LoVo (cell line): Measurements from ENCODE around the gene MTG1.
A peak's percentile ranks its signal among the peaks of the same experiment; 100 is the strongest.

Experiments
- DNase-seq: peaks from one replicate; pipeline ENCODE4 v3.0.0-alpha.2; 2016; ENCODE audit warnings: low spot score

MTG1 gene, protein sequence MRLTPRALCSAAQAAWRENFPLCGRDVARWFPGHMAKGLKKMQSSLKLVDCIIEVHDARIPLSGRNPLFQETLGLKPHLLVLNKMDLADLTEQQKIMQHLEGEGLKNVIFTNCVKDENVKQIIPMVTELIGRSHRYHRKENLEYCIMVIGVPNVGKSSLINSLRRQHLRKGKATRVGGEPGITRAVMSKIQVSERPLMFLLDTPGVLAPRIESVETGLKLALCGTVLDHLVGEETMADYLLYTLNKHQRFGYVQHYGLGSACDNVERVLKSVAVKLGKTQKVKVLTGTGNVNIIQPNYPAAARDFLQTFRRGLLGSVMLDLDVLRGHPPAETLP

DNA sequence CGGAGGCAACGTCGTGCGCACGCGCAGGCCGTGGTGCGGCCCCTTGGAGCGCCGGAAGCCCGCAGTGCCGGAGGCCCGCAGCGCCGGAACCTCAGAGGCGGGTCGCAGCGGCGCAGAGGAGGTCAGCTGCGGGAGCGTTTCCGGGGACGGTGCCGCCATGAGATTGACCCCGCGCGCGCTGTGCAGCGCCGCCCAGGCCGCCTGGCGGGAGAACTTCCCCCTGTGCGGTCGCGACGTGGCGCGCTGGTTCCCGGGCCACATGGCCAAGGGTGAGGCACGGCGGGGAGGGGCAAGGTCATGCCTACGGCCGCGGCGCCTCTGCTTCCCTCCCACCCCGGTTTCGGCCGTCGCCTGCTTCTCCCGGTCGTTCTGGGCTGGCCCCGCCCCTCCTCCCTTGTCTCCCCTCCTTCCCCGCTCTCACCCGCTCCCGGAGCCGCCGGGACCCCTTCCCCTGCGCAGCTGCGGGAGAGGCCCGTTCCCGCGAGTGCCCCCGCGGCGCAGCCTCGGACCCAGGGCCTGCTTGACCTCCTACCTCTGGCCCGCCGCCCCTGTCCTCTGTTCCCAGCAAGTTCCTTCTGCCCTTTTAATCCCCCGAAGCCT is at the start of gene MTG1:
Gene MTG1 (plus strand): TSS at position 94 of the 600 bp plus-strand sequence. CDS start 64 bp downstream, at position 158.
- peak; percentile 95 for DNase-seq

DNA sequence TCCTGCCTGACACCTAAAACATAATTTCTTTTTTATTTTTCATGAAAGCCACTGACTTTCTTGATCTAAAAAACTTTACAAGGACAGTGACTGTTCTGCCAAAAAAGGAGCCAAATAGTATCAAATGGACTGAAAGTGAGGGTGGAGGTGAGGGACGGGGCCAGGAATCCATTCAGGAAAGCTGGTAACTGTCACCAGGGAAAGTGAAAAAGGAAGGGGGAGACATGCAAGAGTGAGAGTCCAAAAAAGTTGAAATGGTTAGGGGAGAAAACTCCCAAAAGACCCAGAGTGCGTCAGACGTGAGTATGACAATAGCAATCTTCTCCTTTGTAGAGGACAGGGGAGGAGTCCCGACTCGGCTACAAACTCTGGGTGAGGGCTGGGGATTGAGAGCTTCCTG is 49.7 kb upstream of the MTG1 start:
- no peak for DNase-seq

DNA sequence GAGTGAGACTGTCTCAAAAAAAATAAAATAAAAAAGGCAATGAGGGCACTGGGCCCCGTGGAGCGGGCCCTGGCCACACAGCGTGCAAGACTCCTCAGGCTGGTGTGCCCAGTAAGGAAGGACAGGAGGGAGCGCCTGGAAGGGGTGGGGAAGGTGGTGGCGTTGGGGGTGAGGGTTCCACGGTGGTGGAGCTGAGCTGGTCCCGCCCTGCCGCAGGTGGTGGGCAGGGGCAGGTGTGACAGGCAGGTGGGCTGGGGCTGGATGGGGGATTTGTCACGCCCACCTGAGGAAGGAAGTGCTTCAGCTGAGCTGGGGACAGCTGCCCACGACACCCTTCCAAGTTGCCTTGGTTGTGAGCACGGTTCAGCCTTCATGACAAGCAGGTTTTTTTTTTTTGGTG is 47.5 kb upstream of the MTG1 start:
- no peak for DNase-seq

DNA sequence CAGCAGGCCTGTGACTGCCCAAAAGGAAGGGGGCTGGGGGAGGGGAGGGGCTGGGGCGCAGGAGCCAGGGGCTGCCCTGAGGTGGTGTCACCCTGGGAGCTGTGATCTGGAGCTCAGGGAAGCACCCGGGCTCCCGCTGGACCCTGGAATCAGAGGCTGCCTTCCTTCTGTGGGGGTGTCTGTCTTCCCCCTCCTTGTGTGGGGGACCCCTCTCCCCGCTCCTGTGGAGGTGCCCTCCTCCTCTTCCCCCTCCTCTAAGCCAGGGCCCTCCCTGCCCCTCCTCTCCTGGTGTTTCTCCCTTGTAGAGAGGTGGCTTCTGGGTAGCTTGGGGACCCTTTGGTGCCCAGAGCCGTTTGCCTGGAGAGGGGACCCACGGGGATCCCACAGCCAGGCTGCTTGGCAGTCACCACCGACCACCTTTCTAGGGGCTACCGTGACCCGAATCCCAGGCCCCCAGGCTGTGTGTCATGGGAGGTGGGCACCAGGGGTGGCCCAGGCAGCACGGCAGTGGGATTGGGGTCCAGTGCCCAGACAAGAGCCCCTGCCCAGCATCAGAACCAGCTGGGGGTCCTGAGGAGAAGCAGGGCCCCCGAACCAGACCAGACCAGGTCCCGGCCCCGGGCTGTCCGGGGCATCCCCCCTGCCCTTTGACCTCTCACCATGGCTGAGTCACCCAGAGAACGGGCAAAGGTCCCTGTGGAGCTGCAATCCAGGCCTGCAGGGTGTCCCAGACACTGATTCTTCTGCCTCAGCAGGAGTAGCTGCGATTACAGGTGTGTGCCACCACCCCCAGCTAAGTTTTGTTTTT is 46.0 kb upstream of the MTG1 start:
- peak; percentile 48 for DNase-seq

DNA sequence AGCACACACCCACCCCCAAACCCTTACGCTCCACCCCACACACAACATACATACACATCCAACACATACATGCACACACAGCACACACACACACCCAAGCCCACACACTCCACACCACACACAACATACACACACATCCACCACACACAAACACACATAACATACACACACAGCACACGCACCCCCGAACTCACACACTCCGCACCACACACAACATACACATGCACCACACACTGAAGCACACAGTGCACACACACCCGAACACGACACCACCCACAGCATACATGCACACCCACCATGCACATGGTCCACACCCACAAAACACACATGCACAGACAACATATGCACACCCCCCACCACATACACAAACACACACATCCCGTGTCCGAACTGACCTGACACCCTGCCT is 44.8 kb upstream of the MTG1 start:
- no peak for DNase-seq

DNA sequence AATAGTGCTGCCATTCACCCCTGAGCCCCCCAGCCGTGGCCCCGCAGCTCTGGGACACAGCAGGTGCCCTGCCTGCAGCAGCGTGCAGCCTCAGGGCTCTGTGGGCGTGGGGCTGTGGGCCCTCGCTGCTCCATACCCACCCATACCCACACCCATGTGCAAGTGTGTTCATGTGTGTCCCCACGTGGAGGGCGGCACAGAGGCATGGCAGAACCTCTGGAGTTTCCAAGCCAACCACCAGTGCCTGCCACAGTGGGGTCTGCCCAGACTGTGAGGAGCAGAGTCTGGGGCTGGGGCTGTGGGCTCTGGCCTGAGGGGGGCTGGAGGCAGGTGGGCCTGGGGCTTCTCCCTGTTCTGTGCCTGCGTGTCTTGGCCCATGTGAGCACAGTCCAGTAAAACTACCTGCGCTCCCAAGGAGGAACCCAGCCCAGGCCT is 44.4 kb upstream of the MTG1 start:
- no peak for DNase-seq

DNA sequence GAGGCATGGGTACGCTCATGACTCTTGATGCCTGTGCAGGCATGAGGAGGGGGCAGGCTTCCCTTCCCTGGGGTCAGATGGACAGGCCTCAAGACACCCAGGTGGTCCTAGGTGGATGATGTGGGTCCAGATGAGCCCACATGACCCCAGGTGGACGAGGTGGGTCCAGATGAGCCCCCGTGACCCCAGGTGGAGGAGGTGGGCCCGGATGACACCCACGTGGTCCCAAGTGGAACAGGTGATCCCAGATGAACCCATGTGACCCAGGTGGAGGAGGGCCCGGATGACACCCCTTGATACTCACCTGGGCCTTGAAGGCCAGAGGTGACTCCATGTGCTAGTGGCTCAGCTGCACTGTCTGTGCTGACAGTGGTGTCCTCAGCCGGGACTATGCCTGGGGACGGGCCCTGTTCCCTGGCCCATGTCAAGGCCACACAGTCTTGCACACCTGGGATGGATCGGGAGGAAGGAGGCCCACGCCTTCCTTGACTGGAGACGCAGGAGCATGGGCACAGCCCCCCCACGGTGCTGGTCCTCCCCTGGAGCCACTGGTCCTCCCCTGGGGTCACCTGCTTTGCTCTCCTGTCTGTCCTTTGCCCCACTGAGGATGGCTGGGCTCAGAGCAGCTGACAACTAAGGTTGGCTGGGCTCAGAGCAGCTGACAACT is 43.5 kb upstream of the MTG1 start:
- DNase-seq, result no peak

DNA sequence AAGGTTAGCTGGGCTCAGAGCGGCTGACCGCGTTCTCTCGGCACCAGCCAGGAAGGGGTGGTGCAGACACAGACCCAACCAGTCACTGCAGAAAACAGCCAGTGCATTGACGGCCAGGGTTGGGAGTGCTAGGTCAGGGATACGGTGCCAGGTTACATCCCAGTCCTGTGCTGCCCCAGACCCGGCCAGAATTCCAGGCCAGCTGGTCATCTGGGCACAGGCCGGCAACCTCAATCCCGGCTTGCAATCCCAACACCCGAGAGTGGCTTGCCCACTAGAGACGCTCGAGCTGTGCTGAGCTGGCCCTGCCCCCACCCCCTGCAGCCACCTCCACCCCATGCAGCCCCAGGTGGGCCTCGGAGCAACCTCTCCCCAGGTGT is 43.0 kb upstream of the MTG1 start:
- DNase-seq, result no peak

DNA sequence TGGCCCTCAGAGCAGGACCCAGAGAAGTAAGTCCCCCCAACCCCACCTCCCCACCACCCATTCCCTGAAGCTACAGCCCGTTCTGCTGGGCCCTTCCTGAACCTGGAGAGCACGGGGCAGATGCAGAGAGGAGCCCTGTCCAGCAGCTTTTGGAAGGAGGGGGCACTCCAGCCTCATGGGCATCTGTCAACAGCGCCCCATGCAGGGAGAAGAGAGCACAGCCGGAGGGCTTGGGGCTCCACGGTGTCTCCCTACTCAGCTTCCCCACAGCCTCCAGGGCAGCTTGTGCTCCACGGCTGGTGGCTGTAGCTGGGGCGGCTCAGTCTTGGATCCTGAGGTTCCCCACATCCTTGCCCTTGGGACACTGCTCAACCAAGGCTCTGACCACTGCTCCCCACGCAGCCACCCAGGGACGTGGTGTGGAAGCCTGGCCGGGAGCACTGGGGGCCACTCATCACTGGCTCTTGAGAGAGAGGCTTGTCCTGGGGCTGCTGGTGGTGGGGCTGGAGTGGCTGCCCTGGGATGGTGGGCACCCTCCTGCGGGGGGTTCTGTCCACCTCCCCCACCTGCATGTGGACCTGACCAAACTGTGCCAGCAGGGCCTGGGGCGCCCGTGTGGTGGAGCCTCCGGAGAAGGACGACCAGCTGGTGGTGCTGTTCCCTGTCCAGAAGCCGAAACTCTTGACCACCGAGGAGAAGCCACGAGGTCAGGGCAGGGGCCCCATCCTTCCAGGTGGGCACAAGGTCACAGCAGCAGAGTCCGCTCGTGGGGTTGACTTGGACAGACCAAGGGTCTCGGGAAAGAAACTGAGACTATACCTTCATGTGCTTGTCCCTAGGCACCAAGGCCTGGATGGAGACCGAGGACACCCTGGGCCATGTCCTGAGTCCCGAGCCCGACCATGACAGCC is 42.3 kb upstream of the MTG1 start:
- no peak for DNase-seq

DNA sequence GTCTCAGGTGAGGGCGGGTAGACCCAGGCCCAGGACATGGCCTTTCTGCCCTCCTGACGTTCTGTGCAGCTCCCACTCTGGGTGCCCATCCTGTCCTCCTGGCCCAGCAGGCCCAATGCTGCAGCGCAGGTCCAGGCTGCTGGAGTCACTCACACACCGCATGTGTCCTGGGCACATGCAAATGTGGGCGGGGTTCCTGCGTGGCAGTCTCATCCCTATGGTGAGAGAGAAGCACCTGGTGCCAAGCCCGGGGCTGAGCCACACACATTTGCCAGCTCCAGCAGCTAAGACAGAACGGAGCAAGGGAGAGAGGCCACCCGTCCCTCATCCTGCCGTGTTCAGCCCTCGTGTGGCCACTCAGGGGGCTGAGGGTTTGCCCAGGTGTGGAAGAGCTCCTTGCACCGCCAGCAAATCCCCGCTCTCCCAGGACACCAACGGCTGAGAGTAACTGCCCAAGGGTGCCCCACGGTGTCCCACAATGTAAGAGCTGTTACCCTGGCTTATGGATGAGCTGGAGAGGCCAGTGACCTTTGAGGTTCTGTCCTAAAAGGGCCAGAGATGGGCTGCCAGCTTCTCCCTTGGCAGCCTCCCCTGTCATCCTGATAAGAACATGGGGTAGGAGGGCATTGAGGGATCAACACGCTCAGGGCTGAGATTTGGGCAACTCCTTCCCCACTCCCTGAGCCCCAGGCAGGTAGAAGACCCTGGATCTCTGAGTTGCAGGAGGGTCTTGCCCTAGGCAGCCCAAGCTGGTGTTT is 40.6 kb upstream of the MTG1 start:
- no peak for DNase-seq

DNA sequence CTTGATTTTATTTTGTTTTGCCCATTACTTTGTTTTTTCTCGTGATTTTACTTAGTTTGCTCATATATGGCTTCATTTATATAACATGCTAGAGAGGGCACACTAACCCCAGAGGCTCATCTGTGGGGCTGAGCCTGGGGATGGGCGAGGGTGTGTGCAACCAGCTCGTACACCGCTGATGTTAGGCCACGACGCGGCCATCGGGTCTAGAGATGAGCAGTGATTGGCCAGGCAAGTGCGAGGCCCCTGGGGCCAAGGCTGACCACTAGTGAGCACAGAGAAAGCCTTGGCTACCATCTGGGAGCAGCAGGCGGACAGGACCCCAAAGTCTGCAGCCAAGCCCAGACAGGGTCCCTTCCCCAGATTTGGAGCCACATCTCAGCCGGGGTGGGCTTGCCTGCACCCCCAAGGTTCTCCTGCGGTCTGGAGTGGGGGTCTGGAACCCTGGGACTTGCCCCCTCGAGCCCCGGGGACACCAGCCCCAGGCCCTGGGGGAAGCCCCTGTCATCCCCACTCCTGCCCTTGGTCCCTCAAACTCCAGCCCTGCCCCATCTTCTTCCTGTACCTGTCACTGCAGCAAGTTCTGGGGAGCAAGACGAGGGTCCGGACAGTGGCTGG is 39.9 kb upstream of the MTG1 start:
- DNase-seq, result no peak

DNA sequence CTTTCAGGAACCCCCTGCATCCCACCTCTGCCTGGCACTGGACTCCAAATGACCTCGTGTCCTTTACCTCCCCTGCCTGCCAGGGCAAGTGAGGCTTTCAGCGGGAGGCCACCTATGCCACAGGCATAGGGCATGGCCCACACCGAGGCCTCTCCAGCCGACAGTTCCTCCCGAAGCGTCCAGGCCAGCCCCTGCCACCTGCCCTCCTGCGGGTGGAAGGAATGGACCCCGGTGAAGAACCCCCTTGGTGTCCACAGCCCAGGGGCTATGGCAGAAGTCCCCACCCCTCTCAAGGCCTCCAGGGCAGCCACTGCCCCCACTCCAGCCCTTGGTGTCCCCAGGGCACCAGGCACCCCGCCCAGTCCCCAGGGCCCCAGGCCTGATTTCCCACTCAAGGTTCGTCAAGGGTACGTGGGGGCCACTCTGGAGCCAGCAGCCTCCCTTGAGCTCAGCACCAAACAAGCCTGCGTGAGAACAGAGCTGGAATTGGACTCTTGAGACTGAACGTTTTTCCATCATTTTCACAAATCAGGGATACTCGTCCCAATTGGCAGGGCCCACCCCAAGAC is 39.2 kb upstream of the MTG1 start:
- DNase-seq, result no peak

DNA sequence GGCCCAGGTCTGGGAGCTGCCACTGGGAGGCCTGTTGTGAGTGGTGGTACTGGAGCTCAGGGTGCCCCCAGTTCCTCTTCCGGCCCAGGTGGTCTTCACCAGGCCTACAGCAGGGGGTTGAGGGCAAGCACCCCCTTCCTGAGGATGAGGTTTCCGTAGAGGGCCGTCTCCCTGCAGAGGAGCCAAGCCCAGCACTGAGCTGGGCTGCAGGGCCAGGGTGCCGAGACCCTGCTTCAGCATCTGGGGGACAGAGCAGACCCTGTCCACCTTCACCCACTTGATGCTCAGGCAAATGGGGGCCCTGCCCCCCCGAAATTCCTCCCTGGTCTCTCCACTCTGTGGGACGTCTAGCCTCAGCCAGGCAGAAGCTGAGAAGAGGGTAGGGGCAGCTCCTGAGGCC is 38.7 kb upstream of the MTG1 start:
- no peak for DNase-seq

DNA sequence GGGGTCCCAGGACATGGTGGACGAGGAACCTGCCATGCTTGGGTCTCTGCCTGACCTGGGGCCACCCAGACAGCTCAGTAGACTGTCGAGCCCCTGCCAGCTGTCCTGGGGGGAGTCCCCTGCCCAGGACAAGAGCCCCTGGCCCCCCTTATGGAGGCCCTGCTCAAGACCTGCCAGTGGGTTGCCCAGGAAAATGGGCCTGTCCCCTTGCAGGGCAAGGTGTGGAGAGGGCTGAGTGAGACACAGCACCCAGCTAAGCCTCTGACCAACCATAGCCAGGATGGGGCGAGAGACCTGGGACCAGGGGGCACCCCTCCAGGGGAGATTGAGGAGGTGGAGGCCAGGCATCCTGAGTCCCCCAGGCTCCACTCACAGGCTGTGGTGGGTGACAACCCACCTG is 38.0 kb upstream of the MTG1 start:
- DNase-seq, result no peak

DNA sequence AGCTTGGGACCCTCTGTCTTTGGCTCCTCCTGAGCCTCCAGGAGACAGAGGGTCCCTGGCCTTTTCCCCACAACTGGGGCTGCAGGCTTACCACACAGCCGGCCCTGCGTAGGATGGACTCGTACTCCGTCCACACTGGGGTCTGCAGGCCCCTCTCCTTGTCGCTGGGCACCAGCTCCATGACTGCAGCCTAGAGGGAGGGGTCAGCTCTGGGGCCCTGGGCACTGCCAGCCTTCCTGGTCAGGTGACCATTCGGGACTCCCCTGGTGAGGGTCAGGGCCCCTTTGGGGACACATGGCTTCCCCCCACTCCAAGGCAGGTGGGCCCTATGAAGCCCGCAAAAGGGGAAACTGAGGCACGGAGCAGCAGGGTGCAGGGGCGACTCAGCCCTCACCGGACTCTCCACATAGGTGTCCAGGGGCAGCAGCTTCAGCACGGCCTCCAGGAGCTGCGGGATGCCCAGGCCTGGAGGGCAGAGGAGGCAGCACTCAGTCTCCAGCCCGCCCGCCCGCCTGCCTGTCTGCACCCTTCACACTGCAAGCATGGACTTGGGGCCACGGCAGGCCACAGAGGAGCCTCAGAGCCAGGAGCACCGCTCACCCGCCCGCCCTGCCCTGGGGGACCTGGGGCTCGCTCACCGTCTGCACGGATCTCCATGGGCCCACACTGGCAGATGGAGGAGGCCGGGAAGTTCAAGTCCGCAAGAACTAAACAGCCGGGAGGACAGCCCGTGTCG is 37.2 kb upstream of the MTG1 start:
- DNase-seq, result no peak

DNA sequence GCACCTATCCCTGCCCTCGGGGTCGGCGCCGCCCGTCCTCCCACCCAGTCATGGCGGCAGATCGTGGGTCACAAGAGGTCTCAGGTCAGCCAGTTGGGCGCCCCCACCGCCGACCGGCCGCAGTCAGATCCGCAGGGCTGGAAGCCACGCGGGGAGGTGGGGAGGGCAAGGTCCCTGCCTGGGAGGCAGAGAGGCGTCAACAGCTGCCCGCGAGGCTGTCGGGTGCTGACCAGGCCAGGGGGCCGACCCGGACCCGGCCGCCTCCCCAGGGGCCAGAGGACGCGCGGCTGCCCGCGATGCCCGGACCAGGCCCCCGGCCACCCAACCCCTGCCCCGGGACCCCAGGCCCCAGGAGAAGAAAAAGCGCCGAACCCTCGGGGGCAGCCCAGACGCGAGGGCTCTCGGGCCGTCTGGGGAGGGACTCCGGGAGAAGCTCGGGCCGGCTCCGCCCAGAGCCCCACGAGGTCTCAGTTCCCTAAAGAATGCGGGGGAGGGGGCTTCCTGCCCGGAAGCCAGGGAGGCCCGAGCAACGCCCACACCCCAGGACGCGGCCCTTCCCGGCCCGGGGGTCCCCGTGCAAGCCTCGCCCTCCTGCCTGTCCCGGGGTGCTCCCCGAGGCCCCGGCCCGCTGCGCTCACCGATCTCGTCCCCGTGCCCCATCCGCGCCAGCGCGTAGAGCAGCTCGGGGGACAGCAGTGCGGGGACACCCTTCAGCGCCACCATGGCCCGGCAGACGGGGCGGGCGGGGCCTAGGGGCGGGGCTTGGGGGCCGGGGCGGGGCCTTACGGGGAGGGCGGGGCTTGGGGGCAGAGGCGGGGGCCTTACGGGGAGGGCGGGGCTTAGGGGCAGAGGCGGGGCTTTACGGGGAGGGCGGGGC is 36.4 kb upstream of the MTG1 start, which contains the start of gene FUOM:
Gene FUOM (minus strand): TSS at position 735 of the 877 bp plus-strand sequence. CDS start 12 bp downstream, at position 723.
- peak; percentile 59 for DNase-seq

DNA sequence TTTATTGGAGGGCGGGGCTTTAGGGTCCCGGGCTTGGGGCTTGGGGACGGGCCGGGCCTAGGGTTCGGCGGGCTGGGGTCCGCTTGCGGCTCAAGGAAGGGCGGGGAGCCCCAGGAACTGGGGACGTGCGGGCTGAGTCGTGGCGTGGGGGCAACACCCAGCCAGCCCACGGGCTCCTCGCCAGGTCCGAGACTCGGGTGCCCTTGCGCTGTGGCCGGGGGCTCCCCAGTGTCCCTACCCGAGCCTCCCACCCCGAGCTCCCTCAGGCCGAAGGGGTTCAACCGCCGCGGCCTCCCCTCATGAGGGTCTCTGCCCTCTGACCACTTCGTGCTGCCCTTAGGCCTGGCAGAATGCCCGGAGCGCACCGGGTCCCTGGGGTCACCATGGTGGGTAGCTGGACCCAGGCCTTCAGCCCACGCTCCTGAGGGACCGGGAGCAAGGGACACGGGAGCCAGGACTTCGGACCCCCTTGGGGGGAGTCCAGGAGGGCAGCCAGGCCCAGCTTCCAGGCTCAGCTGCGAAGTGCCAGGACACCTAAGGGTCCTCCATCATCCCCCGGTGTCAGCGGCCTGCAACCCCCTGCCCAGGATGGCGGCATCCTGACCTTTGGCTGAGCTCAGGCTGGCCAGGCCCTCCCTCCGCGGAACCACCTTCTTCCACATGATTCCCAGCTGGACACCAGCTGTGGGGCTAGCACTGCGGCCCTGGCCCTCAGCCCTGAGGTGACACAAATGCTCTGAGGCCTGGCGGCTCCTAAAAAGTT is 35.6 kb upstream of the MTG1 start:
- no peak for DNase-seq
